Measurements from ENCODE around the gene PLTP. TPM values are rescaled to one million over a fixed set of nuclear protein-coding genes. Genes with fewer than 3 reads are reported as not detected.
A peak's percentile ranks its signal among the peaks of the same experiment; 100 is the strongest.

The PLTP gene
- total RNA-seq, 1 experiment from 2014 or later = 0.37 TPM

- H3K9me3 Mint-ChIP-seq (ENCODE audit: unreplicated experiment) = no peaks in the 10 kb centered on the region
- H3K4me1 Mint-ChIP-seq (ENCODE audit: insufficient read depth, unreplicated experiment) = peaks cover 14% of the 10 kb centered on the region
- H3K4me3 Mint-ChIP-seq (ENCODE audit: unreplicated experiment) = no peak overlapping the region
- H3K27ac Mint-ChIP-seq (ENCODE audit: low read depth, unreplicated experiment) = no peak overlapping the region
- no TSS peak for BruUV-seq (replicated peaks)
- ChIA-PET CTCF (interaction anchor here (0.9 to 1.6 kb wide), 4 partner anchors 20 to 79 kb away, joined by 3 to 7 read pairs (median 4); no protein-coding TSS in a partner anchor), POLR2A (interaction anchor here (0.7 to 1.0 kb wide), 2 partner anchors 21 to 1019 kb away, joined by 3 read pairs; no protein-coding TSS in a partner anchor)
- no peak for DNase-seq (ENCODE audit: unreplicated experiment)
- TF ChIP-seq CTCF (IDR thresholded peaks at IDR 0.05; ENCODE audit: unreplicated experiment) = no peak
- H3K36me3 Mint-ChIP-seq (ENCODE audit: insufficient read depth, unreplicated experiment) = no peaks in the 10 kb centered on the region
- H3K27me3 Mint-ChIP-seq (ENCODE audit: insufficient read depth, unreplicated experiment) = no peaks in the 10 kb centered on the region
- intact Hi-C loops (cut with micrococcal nuclease) = no loop called here
Measured at GRCh38 chr20:45908084-45908483, 3.9 kb downstream of the PLTP start.

- Mint-ChIP-seq H3K36me3 (ENCODE audit: insufficient read depth, unreplicated experiment) (no peaks in the 10 kb centered on the region), H3K4me3 (ENCODE audit: unreplicated experiment) (no peak overlapping the region), H3K4me1 (ENCODE audit: insufficient read depth, unreplicated experiment) (peaks cover 14% of the 10 kb centered on the region), H3K27ac (ENCODE audit: low read depth, unreplicated experiment) (no peak overlapping the region), H3K27me3 (ENCODE audit: insufficient read depth, unreplicated experiment) (no peaks in the 10 kb centered on the region), H3K9me3 (ENCODE audit: unreplicated experiment) (no peaks in the 10 kb centered on the region)
- intact Hi-C loops (cut with micrococcal nuclease) = no loop called here
- ChIA-PET CTCF (interaction anchor here (0.9 to 1.4 kb wide), 2 partner anchors 21 to 26 kb away, joined by 3 to 7 read pairs; no protein-coding TSS in a partner anchor), POLR2A (interaction anchor here (0.6 kb wide), 1 partner anchor 32 kb away, joined by 3 read pairs; no protein-coding TSS in a partner anchor)
- BruUV-seq (replicated peaks) = no TSS peak
- DNase-seq (ENCODE audit: unreplicated experiment) = no peak
- TF ChIP-seq CTCF (IDR thresholded peaks at IDR 0.05; ENCODE audit: unreplicated experiment) = no peak
Measured at GRCh38 chr20:45907219-45907948, 4.6 kb downstream of the PLTP start.

- Mint-ChIP-seq H3K4me1 (ENCODE audit: insufficient read depth, unreplicated experiment) (peaks cover 9% of the 10 kb centered on the region), H3K4me3 (ENCODE audit: unreplicated experiment) (peak overlapping the region; percentile 2), H3K36me3 (ENCODE audit: insufficient read depth, unreplicated experiment) (no peaks in the 10 kb centered on the region), H3K27ac (ENCODE audit: low read depth, unreplicated experiment) (peak overlapping the region; percentile 55), H3K27me3 (ENCODE audit: insufficient read depth, unreplicated experiment) (no peaks in the 10 kb centered on the region), H3K9me3 (ENCODE audit: unreplicated experiment) (no peaks in the 10 kb centered on the region)
- TF ChIP-seq CTCF (IDR thresholded peaks at IDR 0.05; ENCODE audit: unreplicated experiment) = no peak
- no TSS peak for BruUV-seq (replicated peaks)
- intact Hi-C loops (cut with micrococcal nuclease) = no loop called here
- POLR2A ChIA-PET = interaction anchor here (0.6 to 2.9 kb wide), 26 partner anchors 9 to 1189 kb away, joined by 3 to 49 read pairs (median 4); partner anchors contain the start of genes CTSA, NEURL2, PCIF1 and SNX21
- CTCF ChIA-PET = interaction anchor here (0.6 to 1.4 kb wide), 7 partner anchors 14 to 95 kb away, joined by 3 to 5 read pairs (median 4); partner anchors contain the start of gene CTSA
- peak; percentile 91 for DNase-seq (ENCODE audit: unreplicated experiment)
Measured at GRCh38 chr20:45905505-45906079, 6.4 kb downstream of the PLTP start.
